ENCODE measurements around the gene PALLD. TPM values are rescaled to one million over a fixed set of nuclear protein-coding genes. Genes with fewer than 3 reads are reported as not detected.

Gene PALLD
- total RNA-seq, 1 experiment from 2014 or later = 91.8 TPM

GRCh38 chr4:168741281-168742173 lies 244.7 kb downstream of the PALLD start:
- DNase-seq (ENCODE audit: extremely low read depth, low read depth) = no peak

DNA sequence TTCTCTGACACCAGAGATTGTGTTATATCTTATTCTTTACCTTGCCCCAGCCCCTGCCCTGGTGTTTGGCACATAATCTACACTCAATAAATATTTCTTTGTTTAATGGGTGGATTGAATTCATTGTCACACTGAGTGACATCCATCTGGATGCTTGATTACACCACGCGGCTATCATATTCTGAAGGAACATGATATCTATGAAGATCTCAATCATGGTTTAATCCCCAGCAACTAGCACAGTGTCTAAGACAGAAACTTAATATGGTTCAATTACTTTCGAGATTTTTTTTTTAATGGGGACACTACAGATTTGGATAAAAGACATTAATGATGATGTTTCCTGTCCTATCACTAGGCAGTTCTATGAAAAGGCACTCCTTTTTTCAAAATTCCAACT lies 246.3 kb downstream of the PALLD start:
- no peak for DNase-seq (ENCODE audit: extremely low read depth, low read depth)

- no peak for DNase-seq (ENCODE audit: extremely low read depth, low read depth)
Measured at GRCh38 chr4:168743601-168744000, 246.7 kb downstream of the PALLD start.

GRCh38 chr4:168744021-168744420 lies 247.2 kb downstream of the PALLD start:
- DNase-seq (ENCODE audit: extremely low read depth, low read depth) = no peak

DNA sequence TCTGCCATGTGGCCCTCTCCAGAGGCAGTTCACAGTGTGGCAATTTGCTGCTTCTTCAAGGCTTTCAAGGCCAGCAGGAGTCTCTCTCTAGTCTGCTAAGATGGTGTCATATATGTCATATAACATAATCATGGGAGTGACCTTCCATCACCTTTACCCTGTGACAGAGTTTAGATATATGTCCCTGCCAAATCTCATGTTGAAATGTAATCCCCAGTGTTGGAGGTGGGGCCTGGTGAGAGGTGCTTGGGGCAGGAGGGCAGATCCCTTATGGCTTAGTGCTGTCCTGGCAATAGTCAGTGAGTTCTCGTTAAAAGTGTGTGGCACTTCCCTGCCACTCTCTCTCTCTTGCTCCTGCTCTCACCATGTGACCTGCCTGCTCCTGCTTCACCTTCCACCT lies 252.0 kb downstream of the PALLD start:
- DNase-seq (ENCODE audit: extremely low read depth, low read depth) = no peak

DNA sequence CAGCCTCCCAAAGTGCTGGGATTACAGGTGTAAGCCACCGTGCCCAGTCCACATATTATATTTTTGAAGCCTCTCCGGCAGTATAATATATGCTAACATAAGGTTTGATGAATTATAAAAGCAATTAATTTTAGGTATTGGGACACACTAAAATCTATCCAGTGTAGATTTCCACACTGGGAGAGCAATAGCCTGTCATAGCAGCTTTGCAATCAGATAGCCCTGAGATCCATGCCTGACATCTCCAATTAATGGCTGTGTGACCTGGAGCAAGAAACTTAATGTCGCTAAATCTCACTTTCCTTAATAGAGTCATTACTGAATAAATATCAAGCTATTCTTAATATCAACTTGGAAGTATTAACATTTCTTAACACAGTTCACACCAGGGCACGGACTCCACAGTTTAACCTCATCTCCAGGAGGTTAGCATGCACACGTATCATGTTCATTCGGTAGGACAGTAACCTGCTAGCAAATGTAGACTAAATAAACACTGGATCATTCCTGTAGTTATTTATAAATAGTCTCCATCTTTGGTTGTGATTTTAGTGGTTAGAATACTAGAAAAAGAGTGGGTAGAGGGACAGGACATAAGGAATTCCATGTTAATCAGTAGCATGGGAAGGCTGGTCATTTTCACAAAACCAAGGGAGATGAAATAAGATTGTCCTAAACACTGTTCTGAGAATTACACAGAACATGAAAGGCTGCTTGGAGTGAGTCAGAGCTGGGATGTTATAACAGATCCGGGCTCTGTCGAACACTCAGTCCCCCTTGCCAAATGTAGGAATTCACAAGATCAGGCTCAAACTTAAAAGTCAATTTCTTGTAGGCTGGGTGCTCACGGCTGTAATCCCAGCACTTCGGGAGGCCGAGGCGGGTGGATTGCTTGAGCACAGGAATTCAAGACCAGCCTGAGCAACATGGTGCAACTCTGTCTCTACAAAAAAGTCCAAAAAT lies 254.7 kb downstream of the PALLD start:
- no peak for DNase-seq (ENCODE audit: extremely low read depth, low read depth)

- no peak for DNase-seq (ENCODE audit: extremely low read depth, low read depth)
Measured at GRCh38 chr4:168755598-168756477, 259.0 kb downstream of the PALLD start.

- DNase-seq (ENCODE audit: extremely low read depth, low read depth) = no peak
Measured at GRCh38 chr4:168757500-168757899, 260.6 kb downstream of the PALLD start.

- no peak for DNase-seq (ENCODE audit: extremely low read depth, low read depth)
Measured at GRCh38 chr4:168758351-168758876, 261.6 kb downstream of the PALLD start.

DNA sequence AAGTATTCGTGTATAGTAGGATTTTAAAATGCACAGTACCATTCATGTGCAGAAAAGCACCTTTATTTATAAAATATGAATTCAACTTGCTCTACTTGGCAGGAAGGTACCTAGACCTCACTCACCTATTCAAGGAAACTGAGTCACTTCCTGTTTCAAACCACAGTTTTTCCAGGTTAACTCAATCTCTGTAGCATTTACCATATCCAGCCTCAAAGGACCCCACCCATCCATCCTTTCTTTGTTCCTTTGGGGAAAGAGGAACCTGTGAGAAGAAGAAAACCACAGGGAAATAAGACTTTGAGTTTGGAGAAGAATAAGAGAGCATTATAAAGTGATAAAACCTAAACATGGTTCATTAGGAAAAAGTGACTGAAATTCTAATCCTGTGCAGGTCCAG lies 262.5 kb downstream of the PALLD start:
- no peak for DNase-seq (ENCODE audit: extremely low read depth, low read depth)

- no peak for DNase-seq (ENCODE audit: extremely low read depth, low read depth)
Measured at GRCh38 chr4:168759959-168760527, 263.2 kb downstream of the PALLD start.

DNA sequence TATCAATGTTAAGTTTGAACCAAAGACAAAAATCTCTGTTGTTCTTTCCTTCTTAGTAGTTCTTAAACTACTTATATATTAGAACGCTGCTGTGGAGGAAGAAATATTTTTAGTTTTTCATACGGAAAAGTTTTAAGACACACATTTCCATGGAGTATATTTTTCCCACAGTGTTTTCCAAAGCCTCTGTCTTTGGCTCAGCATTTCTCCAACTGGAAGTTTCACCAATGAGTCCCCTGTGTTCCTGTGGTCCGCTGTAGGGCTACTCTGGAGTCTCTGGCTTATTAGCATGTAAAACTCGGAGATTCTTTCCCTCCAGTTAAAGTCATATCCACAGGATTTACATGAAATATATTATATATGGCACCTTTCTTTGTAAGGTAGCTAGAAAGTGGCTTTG lies 264.2 kb downstream of the PALLD start:
- no peak for DNase-seq (ENCODE audit: extremely low read depth, low read depth)

- no peak for DNase-seq (ENCODE audit: extremely low read depth, low read depth)
Measured at GRCh38 chr4:168765322-168765721, 268.5 kb downstream of the PALLD start.

- DNase-seq (ENCODE audit: extremely low read depth, low read depth) = no peak
Measured at GRCh38 chr4:168765726-168766125, 268.9 kb downstream of the PALLD start.

DNA sequence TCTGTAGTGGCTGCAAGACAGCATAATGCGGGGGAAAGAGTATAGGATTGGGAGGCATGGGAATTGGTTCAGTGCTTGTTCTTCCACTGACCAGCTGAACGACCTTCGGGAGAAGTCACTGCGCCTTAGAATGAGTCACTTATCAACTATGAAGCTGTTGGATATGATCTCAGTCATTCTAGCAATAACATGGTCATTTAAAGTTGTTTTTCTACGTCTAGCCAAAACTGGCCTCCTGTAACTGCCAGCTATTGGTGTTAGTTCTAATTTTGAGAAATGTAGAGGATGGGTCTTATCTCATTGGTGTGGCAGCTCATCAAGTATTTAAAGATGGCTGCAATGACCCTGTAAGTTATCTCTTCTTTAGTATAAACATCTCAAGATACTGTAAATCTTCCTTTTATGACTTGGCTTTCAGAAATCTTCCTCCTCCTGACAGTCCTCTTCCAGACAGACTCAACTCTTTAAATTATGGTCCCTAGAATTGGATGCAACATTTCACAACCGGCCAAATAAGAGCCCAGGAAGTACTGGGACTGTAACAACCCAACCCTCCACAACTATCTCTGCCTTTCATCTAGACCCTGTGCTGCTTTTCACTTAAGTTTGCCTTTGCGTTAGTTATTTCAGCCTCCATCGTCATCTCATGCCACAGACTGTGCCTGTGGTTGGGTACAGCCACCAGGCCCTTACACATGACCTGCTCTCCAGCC lies 269.9 kb downstream of the PALLD start:
- no peak for DNase-seq (ENCODE audit: extremely low read depth, low read depth)

- no peak for DNase-seq (ENCODE audit: extremely low read depth, low read depth)
Measured at GRCh38 chr4:168769416-168769815, 272.6 kb downstream of the PALLD start.

DNA sequence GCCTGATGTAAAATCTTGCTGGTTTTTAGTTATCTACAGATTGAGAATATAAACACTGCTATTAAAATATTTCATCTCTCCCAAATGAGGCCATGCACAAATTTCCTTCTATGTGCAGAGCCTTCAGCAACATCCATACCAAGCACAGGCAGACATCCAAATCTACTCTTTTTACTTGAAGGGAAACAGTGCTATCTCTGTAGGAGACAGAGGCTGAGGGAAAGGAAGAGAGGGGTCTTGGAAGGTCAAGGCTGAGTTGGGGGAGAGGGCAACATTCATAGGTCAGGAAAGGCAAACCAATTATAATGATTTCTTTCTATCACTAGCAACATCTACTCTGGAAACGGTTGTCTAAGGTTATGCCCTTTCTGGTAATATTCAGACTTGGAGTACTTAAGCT lies 273.0 kb downstream of the PALLD start:
- no peak for DNase-seq (ENCODE audit: extremely low read depth, low read depth)

DNA sequence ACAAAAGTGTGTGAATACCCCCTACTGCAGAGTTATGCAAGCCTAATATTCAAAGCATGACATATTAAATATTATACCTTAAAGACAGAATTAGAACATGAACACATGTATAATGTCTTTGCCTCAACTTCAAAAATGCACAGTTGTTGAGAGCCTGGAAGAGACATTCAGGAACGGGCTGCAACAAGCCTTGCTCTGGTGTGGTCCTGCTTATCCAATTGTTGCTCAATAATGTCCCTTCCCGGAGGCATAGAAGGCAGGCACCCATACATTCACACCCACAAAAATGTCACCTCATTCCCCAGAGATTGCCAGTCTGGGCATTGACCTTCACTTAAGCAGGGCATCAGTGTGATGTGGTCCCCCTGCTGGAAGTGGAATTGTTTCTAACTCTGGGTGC lies 274.4 kb downstream of the PALLD start:
- no peak for DNase-seq (ENCODE audit: extremely low read depth, low read depth)

Measured in NCI-H460 (cell line).